CD4-positive, alpha-beta T cell (primary cell): ENCODE data around the gene ASIC4. TPM values are rescaled to one million over a fixed set of nuclear protein-coding genes. Genes with fewer than 3 reads are reported as not detected.
A peak's percentile ranks its signal among the peaks of the same experiment; 100 is the strongest.

Experiments
- ATAC-seq: fragments of 200-7000 bp; cut with Tn5 transposase; one replicate; pipeline ENCODE4 v1.10.0; 2022; ENCODE audit warnings: mild to moderate bottlenecking; ENCODE audit not compliant: poor library complexity
- CTCF ChIA-PET: fragments of 350-600 bp; sonication (Branson Sonifier 250); formaldehyde crosslinking; loops from one replicate; lab custom pipeline; 2021; ENCODE audit warnings: antibody characterized with exemption, inconsistent platforms; lab: Charles Lee
- POLR2A ChIA-PET: fragments of 350-600 bp; sonication (Branson Sonifier 250); formaldehyde crosslinking; loops from one replicate; lab custom pipeline; 2021; ENCODE audit warnings: antibody characterized with exemption, inconsistent platforms; lab: Charles Lee
- DNase-seq, 14 experiments: peaks; one replicate each; pipeline ENCODE4 v3.0.0-alpha.2; 2013 to 2020; ENCODE audit warnings: mixed read lengths in 2 of 14
- H3K27ac ChIP-seq, 2 donors: one replicate each; pipeline versions ENCODE4 v1.5.1 to v1.7.0; 2013; ENCODE audit warnings: low read length in 2 of 2, low read depth in 1 of 2, mild to moderate bottlenecking in 1 of 2
- H3K27me3 ChIP-seq, 2 experiments: 1 replicate in 1 of 2; 2 replicates in 1 of 2; pipeline versions ENCODE4 v1.6.1 to v1.7.0; 2013; ENCODE audit warnings: low read length in 2 of 2, control low read depth in 1 of 2, mild to moderate bottlenecking in 1 of 2, moderate library complexity in 1 of 2; ENCODE audit not compliant: insufficient read depth in 2 of 2, control insufficient read depth in 1 of 2
- H3K36me3 ChIP-seq: one replicate; pipeline ENCODE4 v1.6.1; 2013; ENCODE audit warnings: low read length, control low read depth; ENCODE audit not compliant: insufficient read depth
- H3K4me1 ChIP-seq: one replicate; pipeline ENCODE4 v1.6.1; 2013; ENCODE audit warnings: low read length, control low read depth; ENCODE audit not compliant: insufficient read depth
- H3K4me3 ChIP-seq: one replicate; pipeline ENCODE4 v1.5.1; 2013; ENCODE audit warnings: mild to moderate bottlenecking, low read length, moderate library complexity
- H3K9me3 ChIP-seq, 2 experiments: 1 replicate in 1 of 2; 2 replicates in 1 of 2; pipeline versions ENCODE4 v1.6.1 to v1.7.0; 2013; ENCODE audit warnings: low read length in 2 of 2, mild to moderate bottlenecking in 2 of 2, control low read depth in 1 of 2, moderate library complexity in 1 of 2; ENCODE audit not compliant: control insufficient read depth in 1 of 2, insufficient read depth in 1 of 2
- H3K27ac Mint-ChIP-seq: one replicate; pipeline ENCODE4 v1.8.0; 2020; ENCODE audit warnings: mixed read lengths
- H3K27me3 Mint-ChIP-seq: one replicate; pipeline ENCODE4 v1.8.0; 2021; ENCODE audit warnings: mixed read lengths
- H3K36me3 Mint-ChIP-seq: one replicate; pipeline ENCODE4 v1.8.0; 2021; ENCODE audit warnings: low read depth, mixed read lengths
- H3K4me1 Mint-ChIP-seq: one replicate; pipeline ENCODE4 v1.8.0; 2021; ENCODE audit warnings: low read depth, mixed read lengths
- H3K4me3 Mint-ChIP-seq: one replicate; pipeline ENCODE4 v1.8.0; 2020; ENCODE audit warnings: mild to moderate bottlenecking, mixed read lengths
- H3K9me3 Mint-ChIP-seq: one replicate; pipeline ENCODE4 v1.8.0; 2020; ENCODE audit warnings: mixed read lengths
- CTCF ChIP-seq: fragments of 200-600 bp; IDR thresholded peaks from one replicate; pipeline ENCODE4 v1.8.0; 2022; ENCODE audit warnings: antibody characterized with exemption, mild to moderate bottlenecking
- intact Hi-C, 2 experiments: fragments of 100-400 bp; cut with DNase I in 1 of 2; cut with micrococcal nuclease in 1 of 2; formaldehyde crosslinking; loops; one replicate each; pipeline versions ENCODE4 v1.15.1 to v1.9.0; 2023 to 2025; cut with DNase I, micrococcal nuclease
- total RNA-seq, 174 experiments: library from RNA in 2 of 174; stranded (reverse) in 2 of 174; gene quantifications; one replicate each; pipeline ENCODE4 v1.2.3 and lab custom pipeline; 2021 to 2026

The ASIC4 gene
- total RNA-seq, 2 experiments from 2014 or later: 0.08 to 0.17 TPM

GRCh38 chr2:219539926-219540678 lies 25.8 kb downstream of the ASIC4 start:
- peaks cover 32% of the 10 kb centered on the region for H3K4me1 ChIP-seq
- H3K4me3 Mint-ChIP-seq: peak overlapping the region; percentile 48
- no peak overlapping the region for H3K27ac Mint-ChIP-seq
- intact Hi-C loops: loop anchor here in 1 of 2 experiments (2.0 to 10.0 kb wide), 7 partner anchors 21 to 975 kb away; partner anchors contain the start of genes CNOT9, DNPEP, USP37 and ZFAND2B
- no peak for TF ChIP-seq CTCF
- no peak for DNase-seq
- no peaks in the 10 kb centered on the region for H3K9me3 ChIP-seq
- CTCF ChIA-PET: interaction anchor here (0.9 to 4.5 kb wide), 6 partner anchors 10 to 152 kb away, joined by 3 to 27 read pairs (median 3); no protein-coding TSS in a partner anchor
- no peaks in the 10 kb centered on the region for H3K9me3 Mint-ChIP-seq
- H3K27ac ChIP-seq: no peak overlapping the region
- H3K4me1 Mint-ChIP-seq: peaks cover 22% of the 10 kb centered on the region
- ATAC-seq: no peak
- peaks cover 9% of the 10 kb centered on the region for H3K27me3 Mint-ChIP-seq
- H3K36me3 ChIP-seq: no peaks in the 10 kb centered on the region
- POLR2A ChIA-PET: no interaction called here
- H3K4me3 ChIP-seq: no peak overlapping the region
- H3K27me3 ChIP-seq: no peaks in the 10 kb centered on the region
- peaks cover 6% of the 10 kb centered on the region for H3K36me3 Mint-ChIP-seq

GRCh38 chr2:219540784-219541504 lies 26.7 kb downstream of the ASIC4 start:
- H3K27ac ChIP-seq: no peak overlapping the region
- no peaks in the 10 kb centered on the region for H3K36me3 ChIP-seq
- Mint-ChIP-seq H3K4me1 (peaks cover 22% of the 10 kb centered on the region), H3K36me3 (peaks cover 6% of the 10 kb centered on the region), H3K9me3 (no peaks in the 10 kb centered on the region), H3K27me3 (peaks cover 3% of the 10 kb centered on the region), H3K4me3 (peak overlapping the region; percentile 86), H3K27ac (no peak overlapping the region)
- ChIA-PET POLR2A (interaction anchor here (0.7 kb wide), 1 partner anchor 19 kb away, joined by 3 read pairs; no protein-coding TSS in a partner anchor), CTCF (interaction anchor here (0.7 to 4.5 kb wide), 8 partner anchors 11 to 152 kb away, joined by 3 to 27 read pairs (median 3); no protein-coding TSS in a partner anchor)
- ATAC-seq (no peak), DNase-seq (no peak)
- peaks cover 32% of the 10 kb centered on the region for H3K4me1 ChIP-seq
- no peak overlapping the region for H3K4me3 ChIP-seq
- intact Hi-C loops: loop anchor here (1.0 to 10.0 kb wide), 10 partner anchors 11 to 976 kb away; partner anchors contain the start of genes CNOT9 (in 1 of the 2), DNPEP (in 1 of the 2), USP37 (in 1 of the 2) and ZFAND2B (in 1 of the 2)
- no peaks in the 10 kb centered on the region for H3K27me3 ChIP-seq
- no peaks in the 10 kb centered on the region for H3K9me3 ChIP-seq
- no peak for TF ChIP-seq CTCF

- CTCF ChIA-PET: interaction anchor here (0.7 to 4.5 kb wide), 10 partner anchors 10 to 138 kb away, joined by 3 to 27 read pairs (median 6); partner anchors contain the start of gene GMPPA
- peak overlapping the region; percentile 56 for H3K4me3 ChIP-seq
Measured at GRCh38 chr2:219541611-219542180, 27.4 kb downstream of the ASIC4 start.

More at GRCh38 chr2:219541611-219542180, 27.4 kb downstream of the ASIC4 start:
- Histone ChIP-seq H3K36me3 (no peaks in the 10 kb centered on the region), H3K9me3 (no peaks in the 10 kb centered on the region), H3K27me3 (no peaks in the 10 kb centered on the region), H3K27ac (no peak overlapping the region), H3K4me1 (peaks cover 32% of the 10 kb centered on the region)
- Mint-ChIP-seq H3K36me3 (peaks cover 6% of the 10 kb centered on the region), H3K27me3 (no peaks in the 10 kb centered on the region), H3K4me3 (peak overlapping the region; percentile 86), H3K9me3 (no peaks in the 10 kb centered on the region), H3K27ac (no peak overlapping the region), H3K4me1 (peaks cover 22% of the 10 kb centered on the region)
- peak; percentile 100 for TF ChIP-seq CTCF
- POLR2A ChIA-PET: interaction anchor here (0.6 to 0.7 kb wide), 2 partner anchors 19 to 1821 kb away, joined by 3 read pairs; no protein-coding TSS in a partner anchor
- ATAC-seq (peak; percentile 51), DNase-seq (peak; percentile 73 to 93 (median 84))
- intact Hi-C loops: loop anchor here (1.0 to 10.0 kb wide), 11 partner anchors 11 to 977 kb away; partner anchors contain the start of genes CNOT9 (in 1 of the 2), DNPEP (in 1 of the 2), STK11IP (in 1 of the 2) and USP37 (in 1 of the 2)
